Osteoblast (primary cell): Measurements from ENCODE around the gene SH3PXD2B. TPM values are rescaled to one million over a fixed set of nuclear protein-coding genes. Genes with fewer than 3 reads are reported as not detected.
"Not testable (repeated sequence)": the region's sequence is repeated elsewhere in the genome, so short reads cannot be mapped to it uniquely, and the experiment has no call there.

Experiments used
- DNase-seq: peaks from one replicate; pipeline ENCODE4 v3.0.0; 2011; ENCODE audit warnings: low spot score, mixed read lengths; ENCODE audit not compliant: insufficient read length; ENCODE audit errors: missing footprints
- H2AFZ ChIP-seq: 2 replicates; pipeline ENCODE4 v1.6.0; 2011; ENCODE audit warnings: mild to moderate bottlenecking, low read length
- H3K27ac ChIP-seq: 2 replicates; pipeline ENCODE4 v1.5.1; 2011; ENCODE audit warnings: mild to moderate bottlenecking, low read depth, low read length, moderate library complexity
- H3K27me3 ChIP-seq: 2 replicates; pipeline ENCODE4 v1.6.0; 2012; ENCODE audit warnings: mild to moderate bottlenecking, control low read depth, inconsistent platforms, low read length, moderate library complexity; ENCODE audit not compliant: insufficient read depth
- H3K36me3 ChIP-seq: 2 replicates; pipeline ENCODE4 v1.5.1; 2011; ENCODE audit warnings: mild to moderate bottlenecking, low read length, control low read depth, moderate library complexity; ENCODE audit not compliant: insufficient read depth
- H3K4me1 ChIP-seq: 2 replicates; pipeline ENCODE4 v1.5.1; 2011; ENCODE audit warnings: mild to moderate bottlenecking, low read length, control low read depth, moderate library complexity; ENCODE audit not compliant: insufficient read depth
- H3K4me2 ChIP-seq: 2 replicates; pipeline ENCODE4 v1.6.0; 2011; ENCODE audit warnings: mild to moderate bottlenecking, low read length; ENCODE audit not compliant: insufficient read depth
- H3K4me3 ChIP-seq: fragments of 200-600 bp; sonication (generic); 3 replicates; pipeline ENCODE4 v1.5.1; 2012; ENCODE audit warnings: mild to moderate bottlenecking, low read length, inconsistent platforms; ENCODE audit not compliant: insufficient read depth
- H3K79me2 ChIP-seq: 2 replicates; pipeline ENCODE4 v1.6.0; 2012; ENCODE audit warnings: mild to moderate bottlenecking, low read length, control low read depth, inconsistent platforms; ENCODE audit not compliant: insufficient read depth
- H3K9me3 ChIP-seq: 2 replicates; pipeline ENCODE4 v1.5.1; 2011; ENCODE audit warnings: low read depth, low read length, control low read depth
- H4K20me1 ChIP-seq: 2 replicates; pipeline ENCODE4 v1.6.0; 2012; ENCODE audit warnings: mild to moderate bottlenecking, low read length, control low read depth; ENCODE audit not compliant: insufficient read depth
- total RNA-seq: library from RNA; depleted of rRNA; stranded (reverse); fragments of >200 nt; gene quantifications from 2 replicates; pipeline ENCODE4 v1.2.3, GENCODE V29; 2012
- TF ChIP-seq, protein P1 (sequence below): IDR thresholded peaks from 2 replicates; pipeline ENCODE4 v1.5.1; 2011; ENCODE audit warnings: mild to moderate bottlenecking, low read depth, low read length, moderate library complexity; ENCODE audit errors: extremely low read depth

Gene SH3PXD2B
- total RNA-seq, 1 donor, result 58.3 TPM

DNA sequence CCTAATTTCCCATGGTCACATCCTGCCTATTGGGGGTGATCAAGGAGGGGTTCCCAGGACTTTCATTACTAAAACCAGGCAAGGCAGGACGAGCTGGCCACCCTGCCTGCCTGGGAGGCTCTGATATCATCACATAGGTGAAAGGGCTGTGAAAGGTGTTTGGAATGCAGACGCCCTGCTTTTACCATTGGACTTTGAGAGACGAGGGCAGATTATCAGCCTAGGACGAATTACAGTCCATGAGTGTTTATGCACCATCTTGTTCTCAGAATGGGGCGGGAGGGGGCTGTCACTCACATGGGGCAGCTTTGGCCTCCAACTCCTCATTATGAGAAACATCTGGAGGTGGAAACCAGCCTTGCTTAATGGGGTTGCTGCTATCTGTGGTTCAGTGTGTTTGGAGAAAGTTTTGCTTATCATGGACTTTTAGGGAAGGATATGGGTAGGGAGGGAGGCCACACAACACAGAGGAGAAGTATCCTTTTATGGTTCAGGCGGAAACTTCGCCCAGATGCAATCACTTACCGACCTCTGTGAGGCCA is 101.0 kb downstream of the SH3PXD2B start:
- Histone ChIP-seq H3K4me3 (no peak overlapping the region), H3K36me3 (peaks cover 68% of the 10 kb centered on the region), H3K27me3 (no peaks in the 10 kb centered on the region), H2AFZ (no peak overlapping the region), H4K20me1 (peaks cover 10% of the 10 kb centered on the region), H3K9me3 (no peaks in the 10 kb centered on the region), H3K27ac (no peak overlapping the region), H3K79me2 (no peaks in the 10 kb centered on the region), H3K4me1 (no peaks in the 10 kb centered on the region), H3K4me2 (no peak overlapping the region)
- no peak for DNase-seq
- TF ChIP-seq, protein P1, sequence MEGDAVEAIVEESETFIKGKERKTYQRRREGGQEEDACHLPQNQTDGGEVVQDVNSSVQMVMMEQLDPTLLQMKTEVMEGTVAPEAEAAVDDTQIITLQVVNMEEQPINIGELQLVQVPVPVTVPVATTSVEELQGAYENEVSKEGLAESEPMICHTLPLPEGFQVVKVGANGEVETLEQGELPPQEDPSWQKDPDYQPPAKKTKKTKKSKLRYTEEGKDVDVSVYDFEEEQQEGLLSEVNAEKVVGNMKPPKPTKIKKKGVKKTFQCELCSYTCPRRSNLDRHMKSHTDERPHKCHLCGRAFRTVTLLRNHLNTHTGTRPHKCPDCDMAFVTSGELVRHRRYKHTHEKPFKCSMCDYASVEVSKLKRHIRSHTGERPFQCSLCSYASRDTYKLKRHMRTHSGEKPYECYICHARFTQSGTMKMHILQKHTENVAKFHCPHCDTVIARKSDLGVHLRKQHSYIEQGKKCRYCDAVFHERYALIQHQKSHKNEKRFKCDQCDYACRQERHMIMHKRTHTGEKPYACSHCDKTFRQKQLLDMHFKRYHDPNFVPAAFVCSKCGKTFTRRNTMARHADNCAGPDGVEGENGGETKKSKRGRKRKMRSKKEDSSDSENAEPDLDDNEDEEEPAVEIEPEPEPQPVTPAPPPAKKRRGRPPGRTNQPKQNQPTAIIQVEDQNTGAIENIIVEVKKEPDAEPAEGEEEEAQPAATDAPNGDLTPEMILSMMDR, result no peak

DNA sequence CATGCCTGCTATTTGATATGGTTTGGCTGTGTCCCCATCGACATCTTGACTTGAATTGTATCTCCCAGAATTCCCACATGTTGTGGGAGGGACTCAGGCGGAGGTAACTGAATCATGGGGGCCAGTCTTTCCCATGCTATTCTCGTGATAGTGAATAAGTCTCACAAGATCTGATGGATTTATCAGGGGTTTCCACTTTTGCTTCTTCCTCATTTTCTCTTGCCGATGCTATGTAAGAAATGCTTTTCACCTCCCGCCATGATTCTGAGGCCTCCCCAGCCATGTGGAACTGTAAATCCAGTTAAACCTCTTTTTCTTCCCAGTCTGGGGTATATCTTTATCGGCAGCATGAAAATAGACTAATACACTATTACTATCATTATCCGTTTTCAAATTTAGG is 101.8 kb downstream of the SH3PXD2B start:
- H3K4me2 ChIP-seq, H3K4me3 ChIP-seq, DNase-seq, H4K20me1 ChIP-seq, H3K9me3 ChIP-seq, H2AFZ ChIP-seq, H3K79me2 ChIP-seq, H3K27ac ChIP-seq, H3K27me3 ChIP-seq, H3K4me1 ChIP-seq: not testable (repeated sequence)
- H3K36me3 ChIP-seq, result peaks cover 68% of the 10 kb centered on the region

DNA sequence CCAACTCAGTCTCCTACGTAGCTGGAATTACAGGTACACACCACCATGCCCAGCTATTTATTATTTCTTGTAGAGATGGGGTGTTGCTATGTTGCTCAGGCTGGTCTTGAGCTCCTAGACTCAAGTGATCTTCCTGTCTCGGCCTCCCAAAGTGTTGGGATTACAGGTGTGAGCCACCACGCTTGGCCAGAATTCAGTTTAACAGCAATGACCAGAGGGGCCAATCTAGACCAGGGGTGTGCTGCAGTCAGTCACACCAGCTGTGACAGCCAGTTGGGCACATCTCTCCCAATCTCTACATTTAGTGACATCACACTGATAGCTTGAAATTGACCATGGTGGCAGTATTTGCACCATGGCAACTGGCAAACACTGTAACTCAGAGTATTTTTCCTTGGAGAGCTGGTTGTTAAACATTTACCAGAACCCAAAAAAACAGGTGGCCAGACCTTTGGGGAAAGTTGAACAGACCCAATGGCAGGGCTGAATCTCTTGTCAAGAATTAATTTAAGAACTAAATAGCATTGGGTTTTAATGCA is 103.0 kb downstream of the SH3PXD2B start:
- peaks cover 78% of the 10 kb centered on the region for H3K36me3 ChIP-seq
- H4K20me1 ChIP-seq, result peaks cover 7% of the 10 kb centered on the region
- H3K27me3 ChIP-seq, result no peaks in the 10 kb centered on the region
- no peaks in the 10 kb centered on the region for H3K9me3 ChIP-seq
- no peak for DNase-seq
- H3K4me1 ChIP-seq, result no peaks in the 10 kb centered on the region
- H3K4me2 ChIP-seq, result no peak overlapping the region
- TF ChIP-seq, protein P1, result no peak
- no peak overlapping the region for H3K4me3 ChIP-seq
- H2AFZ ChIP-seq, result no peak overlapping the region
- H3K27ac ChIP-seq, result no peak overlapping the region
- no peaks in the 10 kb centered on the region for H3K79me2 ChIP-seq

DNA sequence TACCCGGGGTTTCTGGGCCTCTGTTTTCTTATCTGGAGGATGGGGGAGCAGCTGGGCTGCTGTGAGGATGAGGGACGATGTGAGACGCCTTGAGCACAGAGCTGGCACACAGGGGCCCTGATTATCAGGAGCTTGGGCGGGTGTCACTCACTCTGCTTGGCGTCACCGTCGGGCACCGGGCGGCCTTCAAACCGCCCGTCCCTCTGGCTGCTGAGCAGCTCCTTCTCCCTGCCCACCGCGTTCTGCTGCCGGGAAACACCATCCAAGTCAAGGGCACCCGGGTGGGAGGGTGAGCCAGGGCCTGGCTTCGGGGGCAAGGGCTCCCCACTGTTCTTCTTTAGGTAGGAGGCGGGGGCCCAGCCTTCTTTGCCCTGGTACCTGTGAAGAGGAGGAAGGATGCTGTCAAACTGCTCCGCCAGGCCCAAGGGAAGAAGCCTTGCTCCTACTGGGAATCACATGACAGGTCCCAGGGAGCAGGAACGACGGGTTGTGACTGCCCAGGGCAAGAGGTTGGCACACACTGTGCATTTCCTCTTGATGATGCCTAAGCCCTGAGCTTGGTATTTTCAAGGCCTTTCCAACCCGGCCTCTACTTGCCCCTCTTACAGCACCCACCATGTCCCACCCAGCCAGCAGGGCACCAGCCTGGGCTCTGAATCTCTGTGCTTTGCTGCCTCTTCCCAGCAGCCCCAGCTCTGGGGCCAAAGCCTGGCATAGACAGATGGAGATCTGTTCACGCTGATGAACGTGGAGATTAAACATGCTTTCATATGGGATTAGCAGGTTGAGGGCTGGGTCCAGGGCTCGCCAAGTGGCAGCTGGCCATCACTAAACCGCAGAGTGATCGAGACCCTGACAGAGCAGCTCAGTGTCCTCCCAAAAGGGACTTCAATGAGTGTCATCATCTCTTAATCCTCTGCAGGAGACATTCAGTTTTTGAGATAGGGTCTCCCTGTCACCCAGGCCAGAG is 103.8 kb downstream of the SH3PXD2B start:
- Histone ChIP-seq H3K27ac (no peak overlapping the region), H3K27me3 (no peaks in the 10 kb centered on the region), H4K20me1 (peaks cover 7% of the 10 kb centered on the region), H3K36me3 (peaks cover 77% of the 10 kb centered on the region), H3K4me1 (no peaks in the 10 kb centered on the region), H3K9me3 (no peaks in the 10 kb centered on the region), H3K4me3 (no peak overlapping the region), H3K79me2 (no peaks in the 10 kb centered on the region), H2AFZ (no peak overlapping the region), H3K4me2 (no peak overlapping the region)
- TF ChIP-seq, protein P1, result no peak
- no peak for DNase-seq

DNA sequence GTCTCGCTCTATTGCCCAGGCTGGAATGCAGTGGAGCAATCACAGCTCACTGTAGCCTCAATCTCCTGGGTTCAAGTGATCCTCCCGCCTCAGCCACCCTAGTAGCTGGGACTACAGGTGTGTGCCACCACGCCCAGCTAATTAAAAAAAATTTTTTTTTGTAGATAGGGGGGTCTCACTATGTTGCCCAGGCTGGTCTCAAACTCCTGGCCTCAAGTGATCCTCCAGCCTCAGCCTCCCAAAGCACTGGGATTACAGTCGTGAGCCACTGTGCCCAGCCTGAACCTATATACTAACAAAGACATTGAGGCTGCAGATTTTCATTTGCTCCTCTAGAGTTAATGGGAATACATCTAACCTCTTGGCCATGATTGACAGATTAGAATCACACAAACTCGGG is 105.6 kb downstream of the SH3PXD2B start:
- not testable (repeated sequence) for H2AFZ ChIP-seq, H3K9me3 ChIP-seq
- peaks cover 77% of the 10 kb centered on the region for H3K36me3 ChIP-seq

More for the DNA sequence above, 105.6 kb downstream of the SH3PXD2B start:
- H3K4me1 ChIP-seq, H4K20me1 ChIP-seq, H3K4me2 ChIP-seq, DNase-seq, H3K27ac ChIP-seq, H3K4me3 ChIP-seq, H3K27me3 ChIP-seq, H3K79me2 ChIP-seq: not testable (repeated sequence)
